ENCODE data around the gene SNX21.

GRCh38 chr20:45860560-45861220 lies 27.1 kb downstream of the SNX21 start:
- TF ChIP-seq CTCF (IDR thresholded peaks at IDR 0.05; ENCODE audit: borderline replicate concordance, extremely low read depth, low read length, poor library complexity, severe bottlenecking) (no peak), EZH2 (IDR thresholded peaks at IDR 0.05; ENCODE audit: borderline replicate concordance, low read depth, low read length, severe bottlenecking) (no peak)
